HUES48 (cell line): ENCODE measurements around the gene TMEM238.

Source experiments
- H3K27ac ChIP-seq: one replicate; pipeline ENCODE4 v1.7.0; 2013; ENCODE audit warnings: low read depth, low read length, inconsistent platforms
- H3K27me3 ChIP-seq: 2 replicates; pipeline ENCODE4 v1.6.1; 2013; ENCODE audit warnings: mild to moderate bottlenecking, low read length; ENCODE audit not compliant: control insufficient read depth, insufficient read depth
- H3K36me3 ChIP-seq: 2 replicates; pipeline ENCODE4 v1.6.1; 2013; ENCODE audit warnings: low read length; ENCODE audit not compliant: control insufficient read depth, insufficient read depth
- H3K4me1 ChIP-seq: 2 replicates; pipeline ENCODE4 v1.6.1; 2013; ENCODE audit warnings: mild to moderate bottlenecking, low read length; ENCODE audit not compliant: control insufficient read depth, insufficient read depth
- H3K4me3 ChIP-seq: 2 replicates; pipeline ENCODE4 v1.5.1; 2013; ENCODE audit warnings: mild to moderate bottlenecking, low read depth, low read length
- H3K9ac ChIP-seq: 2 replicates; pipeline ENCODE4 v1.6.1; 2013; ENCODE audit warnings: mild to moderate bottlenecking, low read depth, low read length, moderate library complexity
- H3K9me3 ChIP-seq: 2 replicates; pipeline ENCODE4 v1.6.1; 2013; ENCODE audit warnings: low read length; ENCODE audit not compliant: control insufficient read depth, insufficient read depth

The TMEM238 gene

DNA sequence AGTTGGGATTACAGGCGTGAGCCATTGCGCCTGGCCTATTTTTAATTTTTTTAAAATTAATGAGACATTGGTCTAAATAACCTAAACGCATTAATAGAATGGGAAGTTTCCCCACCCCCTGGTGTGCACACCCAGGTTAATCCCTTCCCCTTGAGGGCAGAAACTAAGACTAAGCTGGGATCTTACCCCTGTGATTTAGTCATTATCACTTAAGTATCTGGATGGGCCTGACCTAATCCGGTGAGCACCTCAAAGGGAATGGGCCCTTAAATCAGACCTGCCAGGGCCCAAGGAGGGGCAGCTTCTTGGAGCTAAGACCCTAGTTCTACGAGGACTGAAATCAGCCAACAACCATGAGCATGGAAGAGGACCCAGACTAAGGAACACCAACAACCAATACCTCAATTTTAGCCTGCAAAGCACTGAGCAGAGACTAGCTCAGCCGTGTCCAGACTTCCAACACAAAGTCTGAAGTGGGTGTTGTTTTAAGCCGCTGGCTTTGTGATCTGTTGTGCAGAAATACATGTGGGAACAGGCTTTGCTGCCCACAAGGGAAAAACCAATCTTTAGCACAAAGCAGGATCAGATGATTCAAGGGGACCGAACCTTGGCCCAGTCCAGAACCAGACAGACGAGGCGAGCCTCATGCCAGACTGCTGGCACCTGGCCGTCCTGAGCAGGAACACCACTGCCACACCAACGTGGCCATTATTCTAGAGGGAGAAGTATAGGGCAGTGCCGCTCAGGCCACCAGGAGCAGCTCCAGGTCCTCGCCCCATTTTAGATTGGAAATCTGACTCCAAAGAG, 16.4 kb upstream of the TMEM238 start:
- Histone ChIP-seq H3K4me3 (no peak overlapping the region), H3K9ac (no peak overlapping the region), H3K4me1 (no peaks in the 10 kb centered on the region), H3K36me3 (peaks cover 45% of the 10 kb centered on the region), H3K27me3 (no peaks in the 10 kb centered on the region), H3K9me3 (no peaks in the 10 kb centered on the region), H3K27ac (no peak overlapping the region)

DNA sequence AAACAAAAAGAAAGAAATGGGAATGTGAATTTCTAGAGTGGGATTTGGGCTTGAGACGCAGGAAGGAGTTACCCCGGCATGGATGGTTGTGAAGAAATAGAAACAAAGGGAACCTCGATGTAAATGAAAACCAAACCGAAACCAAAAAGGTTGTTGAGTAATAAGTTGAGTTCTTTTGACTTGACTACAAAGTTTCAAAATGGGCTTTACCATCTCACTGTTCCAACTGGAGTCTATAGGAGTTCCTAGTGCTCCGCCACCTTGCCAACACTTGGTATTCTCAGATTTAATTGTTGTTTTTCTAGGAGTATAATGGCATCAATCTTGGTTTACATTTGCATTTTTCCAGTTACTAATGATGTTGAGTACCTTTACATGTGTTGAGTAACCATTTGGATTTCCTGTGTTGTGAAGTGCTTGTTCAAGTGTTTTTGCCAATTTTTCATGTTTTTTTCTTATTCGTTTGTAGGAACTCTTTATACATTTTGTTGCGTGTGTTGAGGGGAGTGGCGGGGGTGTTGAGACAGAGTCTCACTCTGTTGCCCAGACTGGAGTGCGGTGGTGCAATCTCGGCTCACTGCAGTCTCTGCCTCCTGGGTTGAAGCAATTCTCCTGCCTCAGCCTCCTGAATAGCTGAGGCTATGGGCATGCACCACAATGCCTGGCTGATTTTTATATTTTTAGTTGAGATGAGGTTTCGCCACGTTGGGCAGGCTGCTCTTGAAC, 14.3 kb upstream of the TMEM238 start:
- Histone ChIP-seq H3K27ac (no peak overlapping the region), H3K9ac (no peak overlapping the region), H3K36me3 (peaks cover 29% of the 10 kb centered on the region), H3K4me3 (no peak overlapping the region), H3K9me3 (no peaks in the 10 kb centered on the region), H3K27me3 (no peaks in the 10 kb centered on the region), H3K4me1 (0 out of 2 replicates have a peak, but pooled peaks cover 2% of the 10 kb centered on the region)

DNA sequence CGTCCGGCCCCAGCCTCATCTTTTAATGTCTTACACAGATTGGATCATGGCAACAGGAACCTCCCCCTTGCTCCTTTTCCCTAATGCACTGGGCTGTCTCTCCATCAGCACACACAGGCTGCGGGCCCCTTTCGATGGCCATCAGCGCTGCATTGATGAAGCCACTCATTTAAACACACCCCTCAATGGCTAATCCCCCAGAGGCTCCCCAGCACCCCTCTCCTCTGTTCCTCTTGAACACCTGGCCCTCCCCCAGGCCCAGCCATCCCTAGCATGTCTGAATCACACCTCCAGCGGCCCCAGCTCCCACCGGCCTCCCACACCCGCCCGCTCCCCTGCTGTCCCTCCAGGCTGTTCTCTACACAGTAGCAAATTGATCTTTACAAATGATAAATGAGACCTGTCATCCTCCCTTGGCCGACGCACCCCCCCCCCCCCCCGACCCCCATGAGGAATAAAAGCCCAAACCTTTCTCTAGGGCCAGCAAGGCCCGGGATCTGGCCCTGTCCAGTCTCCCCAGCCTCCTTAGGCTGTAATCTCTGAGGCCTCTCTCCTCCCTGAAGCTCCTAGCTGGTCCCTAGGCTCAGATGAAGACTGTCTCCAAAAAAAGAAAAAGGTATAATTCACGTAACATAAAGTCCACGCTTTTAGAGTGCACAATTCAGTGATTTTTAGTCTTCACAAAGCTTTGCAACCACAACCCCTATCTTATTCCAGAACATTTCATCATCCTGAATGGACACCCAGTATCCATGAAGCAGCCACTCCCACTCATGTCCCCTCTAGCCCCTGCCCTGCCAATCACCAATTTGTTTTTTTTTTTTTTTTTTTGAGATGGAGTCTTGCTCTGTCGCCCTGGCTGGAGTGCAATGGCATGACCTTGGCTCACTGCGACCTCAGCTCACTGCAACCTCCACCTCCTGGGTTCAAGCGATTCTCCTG, 9.0 kb upstream of the TMEM238 start:
- 0 out of 2 replicates have a peak overlapping the region, but pooled peaks have one; percentile 2 for H3K4me3 ChIP-seq
- peaks cover 19% of the 10 kb centered on the region for H3K36me3 ChIP-seq
- peaks cover 28% of the 10 kb centered on the region for H3K4me1 ChIP-seq
- peak overlapping the region; percentile 76 for H3K27ac ChIP-seq
- H3K27me3 ChIP-seq: no peaks in the 10 kb centered on the region
- H3K9me3 ChIP-seq: no peaks in the 10 kb centered on the region
- H3K9ac ChIP-seq: no peak overlapping the region

DNA sequence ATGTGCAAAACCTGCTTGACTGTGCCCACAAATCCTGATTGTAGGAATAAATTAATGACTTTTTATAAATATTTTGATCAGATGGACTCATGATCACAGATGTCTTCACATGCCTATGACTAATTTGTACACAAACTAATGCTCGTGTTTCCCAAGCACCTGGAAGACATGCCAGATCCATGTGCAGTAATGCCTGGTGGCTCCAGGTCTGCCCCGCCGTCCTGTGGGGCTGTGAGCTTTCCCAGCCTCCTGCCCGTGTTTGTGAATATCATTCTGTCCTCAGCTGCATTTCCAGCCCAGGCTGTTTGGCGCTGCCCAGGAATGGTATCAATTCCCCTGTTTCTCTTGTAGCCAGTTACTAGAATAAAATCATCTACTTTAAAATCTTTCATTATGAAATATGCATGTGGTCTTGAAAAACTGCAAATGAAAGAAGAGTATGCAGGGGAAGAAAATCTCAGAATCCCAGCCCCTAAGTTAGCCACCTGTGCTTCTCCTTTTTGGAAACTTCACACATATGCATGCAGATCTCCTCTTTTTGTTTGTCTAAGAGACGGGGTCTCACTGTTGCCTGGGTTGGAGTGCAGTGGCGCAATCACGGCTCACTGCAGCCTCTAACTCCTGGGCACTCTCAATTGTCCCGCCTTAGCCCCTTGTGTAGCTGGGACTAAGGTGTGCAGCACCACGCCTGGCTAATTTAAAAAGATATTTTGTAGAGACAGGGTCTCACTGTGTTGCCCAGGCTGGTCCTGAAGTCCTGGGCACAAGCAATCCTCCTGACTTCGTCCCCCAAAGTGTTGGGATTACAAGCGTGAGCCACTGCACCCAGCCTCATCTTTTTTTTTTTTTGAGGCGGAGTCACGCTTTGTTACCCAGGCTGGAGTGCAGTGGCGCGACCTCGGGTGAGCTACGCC, 7.9 kb upstream of the TMEM238 start:
- Histone ChIP-seq H3K27ac (peak overlapping the region; percentile 76), H3K27me3 (no peaks in the 10 kb centered on the region), H3K4me3 (no peak overlapping the region), H3K4me1 (peaks cover 38% of the 10 kb centered on the region), H3K9me3 (no peaks in the 10 kb centered on the region), H3K36me3 (peaks cover 30% of the 10 kb centered on the region), H3K9ac (no peak overlapping the region)

DNA sequence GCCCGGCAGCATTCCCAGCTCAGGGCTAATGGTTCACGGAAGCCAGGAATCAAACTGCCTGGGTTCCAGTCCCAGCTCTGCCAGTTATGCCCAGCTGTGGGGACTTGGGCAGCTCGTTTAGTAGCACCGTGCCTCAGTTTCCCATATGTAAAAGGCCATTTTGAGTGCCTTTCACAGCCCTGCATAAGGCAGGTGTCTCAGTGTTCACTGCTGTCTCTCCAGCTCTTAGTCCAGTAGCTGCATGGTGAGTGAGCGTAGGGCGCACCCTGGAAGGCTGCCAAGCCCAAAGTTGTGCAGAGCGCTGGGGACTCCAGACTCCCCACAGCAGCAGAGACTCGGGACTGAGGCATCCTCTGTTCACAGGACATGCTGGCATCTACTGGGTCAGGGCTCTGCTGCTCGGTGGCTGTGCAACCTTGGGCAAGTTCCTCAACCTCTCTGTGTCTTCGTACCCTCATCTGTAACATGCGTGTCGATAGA, 7.1 kb upstream of the TMEM238 start:
- Histone ChIP-seq H3K9ac (no peak overlapping the region), H3K27me3 (no peaks in the 10 kb centered on the region), H3K4me1 (peaks cover 41% of the 10 kb centered on the region), H3K4me3 (no peak overlapping the region), H3K9me3 (no peaks in the 10 kb centered on the region), H3K36me3 (peaks cover 38% of the 10 kb centered on the region), H3K27ac (no peak overlapping the region)

DNA sequence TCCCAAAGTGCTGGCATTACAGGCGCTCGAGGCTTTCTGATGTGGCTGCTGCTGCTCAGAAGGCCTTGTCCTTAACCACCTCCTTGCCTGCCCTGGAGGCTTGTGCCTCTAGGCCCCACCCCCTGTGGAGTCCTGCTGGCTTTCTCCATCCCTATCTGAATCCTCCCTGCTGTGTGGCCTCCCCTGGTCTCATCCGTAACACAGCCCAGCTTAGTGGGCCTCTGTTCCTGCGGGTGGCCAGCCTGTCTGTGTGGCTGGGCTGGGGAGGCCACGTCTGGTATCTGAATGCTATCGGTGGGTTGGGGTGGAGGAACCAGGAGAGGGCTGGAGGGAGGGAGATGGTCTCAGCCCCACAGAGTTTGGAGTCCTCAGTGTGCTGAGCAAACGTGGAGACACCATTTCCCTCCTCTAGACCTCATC, 6.4 kb upstream of the TMEM238 start:
- H3K9ac ChIP-seq: no peak overlapping the region
- no peaks in the 10 kb centered on the region for H3K27me3 ChIP-seq
- no peaks in the 10 kb centered on the region for H3K9me3 ChIP-seq
- H3K4me3 ChIP-seq: no peak overlapping the region
- H3K27ac ChIP-seq: peak overlapping the region; percentile 2
- H3K4me1 ChIP-seq: peaks cover 41% of the 10 kb centered on the region
- H3K36me3 ChIP-seq: peaks cover 39% of the 10 kb centered on the region

DNA sequence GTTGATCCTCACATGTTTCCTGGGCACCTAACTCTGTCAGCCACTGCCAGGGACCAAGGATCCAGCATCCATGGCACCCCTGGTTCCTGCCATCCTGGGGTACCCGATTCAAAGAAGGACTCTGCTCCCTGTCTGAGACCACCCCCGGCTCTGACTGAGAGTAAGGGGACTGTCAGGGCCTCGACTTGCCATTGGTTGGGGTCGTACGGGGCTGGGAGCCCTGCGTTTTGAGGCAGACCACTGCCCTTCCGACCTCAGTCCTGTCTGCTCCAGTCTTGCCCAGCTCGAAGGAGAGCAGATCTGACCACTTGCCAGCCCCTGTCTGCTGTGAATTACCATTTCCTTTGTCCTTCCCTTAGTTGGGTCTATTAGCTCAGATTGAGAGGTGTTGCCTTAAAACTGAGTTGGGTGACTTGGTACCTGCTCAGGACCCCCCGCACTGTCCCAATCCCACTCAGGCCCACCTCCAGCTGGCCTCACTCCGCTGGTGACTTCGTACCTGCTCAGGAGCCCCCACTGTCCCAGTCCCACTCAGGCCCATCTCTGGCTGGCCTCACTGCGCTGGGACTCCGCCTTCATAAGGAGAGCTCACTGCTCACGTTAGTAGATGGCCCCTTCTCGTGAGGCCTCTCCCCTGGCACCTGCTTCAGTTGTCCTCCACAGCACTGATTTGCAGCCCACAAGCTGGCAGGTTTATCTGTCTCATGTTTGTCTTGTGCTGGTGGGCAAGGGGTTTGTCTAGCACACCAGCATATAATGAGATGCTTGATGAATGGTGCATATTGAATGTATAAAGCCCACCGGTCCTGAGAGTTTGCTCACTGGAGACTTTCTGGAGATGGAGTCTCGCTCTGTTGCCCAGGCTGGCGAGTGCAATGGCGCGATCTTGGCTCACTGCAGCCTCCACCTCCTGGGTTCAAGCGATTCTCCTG, 5.6 kb upstream of the TMEM238 start:
- Histone ChIP-seq H3K36me3 (peaks cover 39% of the 10 kb centered on the region), H3K27ac (no peak overlapping the region), H3K4me1 (peaks cover 45% of the 10 kb centered on the region), H3K4me3 (no peak overlapping the region), H3K27me3 (no peaks in the 10 kb centered on the region), H3K9me3 (no peaks in the 10 kb centered on the region), H3K9ac (no peak overlapping the region)

DNA sequence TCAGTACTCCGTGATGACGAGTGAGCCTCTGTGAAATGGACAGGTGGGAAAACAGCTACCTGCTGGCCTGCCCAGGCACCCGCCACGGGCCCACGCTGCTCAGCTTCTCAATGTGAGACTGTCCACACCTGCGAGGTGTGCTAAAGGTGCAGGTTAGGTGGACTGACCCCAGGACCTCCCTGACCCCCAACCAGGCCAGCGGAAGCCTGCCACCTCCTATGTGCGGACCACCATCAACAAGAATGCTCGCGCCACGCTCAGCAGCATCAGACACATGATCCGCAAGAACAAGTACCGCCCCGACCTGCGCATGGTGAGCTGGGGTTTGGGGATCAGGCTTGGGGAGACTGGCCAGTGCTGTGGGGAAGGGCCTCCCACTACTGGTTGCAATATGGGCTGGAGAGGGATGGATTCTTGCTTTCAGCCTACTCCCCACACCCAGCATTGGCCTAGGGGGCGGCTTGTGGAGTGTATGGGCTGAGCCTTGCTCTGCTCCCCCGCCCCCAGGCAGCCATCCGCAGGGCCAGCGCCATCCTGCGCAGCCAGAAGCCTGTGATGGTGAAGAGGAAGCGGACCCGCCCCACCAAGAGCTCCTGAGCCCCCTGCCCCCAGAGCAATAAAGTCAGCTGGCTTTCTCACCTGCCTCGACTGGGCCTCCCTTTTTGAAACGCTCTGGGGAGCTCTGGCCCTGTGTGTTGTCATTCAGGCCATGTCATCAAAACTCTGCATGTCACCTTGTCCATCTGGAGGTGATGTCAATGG, 3.8 kb upstream of the TMEM238 start:
- Histone ChIP-seq H3K4me1 (peaks cover 45% of the 10 kb centered on the region), H3K27ac (no peak overlapping the region), H3K4me3 (peak overlapping the region; percentile 94), H3K9ac (no peak overlapping the region), H3K9me3 (no peaks in the 10 kb centered on the region), H3K36me3 (peaks cover 39% of the 10 kb centered on the region), H3K27me3 (no peaks in the 10 kb centered on the region)

DNA sequence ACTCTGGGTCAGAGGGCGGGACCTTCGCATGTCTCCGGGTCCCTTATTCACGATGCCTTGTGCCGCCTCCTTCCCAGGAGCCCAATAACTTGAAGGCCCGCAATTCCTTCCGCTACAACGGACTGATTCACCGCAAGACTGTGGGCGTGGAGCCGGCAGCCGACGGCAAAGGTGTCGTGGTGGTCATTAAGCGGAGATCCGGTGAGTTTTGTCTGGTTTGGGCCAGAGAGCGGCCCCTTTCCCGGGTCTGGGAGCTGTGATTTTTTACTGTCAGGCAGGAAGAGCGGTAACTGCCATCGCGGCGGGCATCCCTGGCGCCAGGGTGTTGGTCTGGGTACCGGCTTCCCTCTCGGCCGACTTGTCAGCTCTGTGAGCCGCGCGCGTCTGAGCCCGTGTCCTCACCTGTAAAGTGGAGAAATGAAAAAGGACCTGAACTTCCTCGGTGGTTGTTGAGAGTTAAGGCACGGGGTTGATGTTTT, 2.4 kb upstream of the TMEM238 start:
- Histone ChIP-seq H3K27me3 (no peaks in the 10 kb centered on the region; the same call in 1 of the 2 replicates), H3K9me3 (no peaks in the 10 kb centered on the region), H3K4me1 (peaks cover 34% of the 10 kb centered on the region), H3K36me3 (peaks cover 39% of the 10 kb centered on the region), H3K4me3 (peak overlapping the region; percentile 94), H3K27ac (peak overlapping the region; percentile 78), H3K9ac (peak overlapping the region; percentile 85)
